H9 (cell line): ENCODE data around the gene PCNX2. TPM values are rescaled to one million over a fixed set of nuclear protein-coding genes. Genes with fewer than 3 reads are reported as not detected.

ENCODE experiments used
- DNase-seq: peaks from one replicate; pipeline ENCODE4 v3.0.0-alpha.2; 2017
- H2AFZ ChIP-seq: one replicate; pipeline ENCODE4 v1.6.1; 2013; ENCODE audit warnings: mild to moderate bottlenecking, low read length, control low read depth, moderate library complexity
- H2AK5ac ChIP-seq: 2 replicates; pipeline ENCODE4 v1.6.1; 2013; ENCODE audit warnings: low read length, control low read depth, mixed read lengths; ENCODE audit not compliant: insufficient read length
- H2BK120ac ChIP-seq: one replicate; pipeline ENCODE4 v1.6.1; 2013; ENCODE audit warnings: low read depth, mild to moderate bottlenecking, low read length, control low read depth, inconsistent platforms; ENCODE audit not compliant: poor library complexity, severe bottlenecking
- H2BK12ac ChIP-seq: 2 replicates; pipeline ENCODE4 v1.6.1; 2013; ENCODE audit warnings: low read length, control low read depth, mixed read lengths, low read depth; ENCODE audit not compliant: insufficient read length
- H2BK15ac ChIP-seq: 2 replicates; pipeline ENCODE4 v1.6.1; 2013; ENCODE audit warnings: low read depth, low read length, control low read depth
- H2BK20ac ChIP-seq: one replicate; pipeline ENCODE4 v1.6.1; 2013; ENCODE audit warnings: low read depth, mild to moderate bottlenecking, low read length, control low read depth, inconsistent platforms; ENCODE audit not compliant: poor library complexity, severe bottlenecking
- H2BK5ac ChIP-seq: 2 replicates; pipeline ENCODE4 v1.6.1; 2013; ENCODE audit warnings: low read length, control low read depth, mixed read lengths; ENCODE audit not compliant: insufficient read length
- H3K14ac ChIP-seq: 2 replicates; pipeline ENCODE4 v1.6.1; 2013; ENCODE audit warnings: low read length, control low read depth; ENCODE audit not compliant: insufficient read depth
- H3K18ac ChIP-seq: 2 replicates; pipeline ENCODE4 v1.6.1; 2013; ENCODE audit warnings: low read depth, mild to moderate bottlenecking, mixed read lengths, low read length, control low read depth; ENCODE audit not compliant: insufficient read length
- H3K23ac ChIP-seq: 2 replicates; pipeline ENCODE4 v1.6.1; 2013; ENCODE audit warnings: low read length, control low read depth, mixed read lengths, low read depth; ENCODE audit not compliant: insufficient read length
- H3K23me2 ChIP-seq: 2 replicates; pipeline ENCODE4 v1.6.1; 2013; ENCODE audit warnings: low read depth, mild to moderate bottlenecking, mixed read lengths, low read length, control low read depth; ENCODE audit not compliant: insufficient read length, poor library complexity, severe bottlenecking
- H3K27ac ChIP-seq: 2 replicates; pipeline ENCODE4 v1.5.1; 2013; ENCODE audit warnings: low read length, control low read depth, mixed read lengths, low read depth; ENCODE audit not compliant: insufficient read length
- H3K27me3 ChIP-seq: 2 replicates; pipeline ENCODE4 v1.6.1; 2013; ENCODE audit warnings: low read length, control low read depth, inconsistent platforms; ENCODE audit not compliant: insufficient read depth
- H3K4ac ChIP-seq: 2 replicates; pipeline ENCODE4 v1.6.1; 2013; ENCODE audit warnings: low read depth, mild to moderate bottlenecking, control low read depth, inconsistent platforms, low read length, moderate library complexity
- H3K4me1 ChIP-seq: 2 replicates; pipeline ENCODE4 v1.6.1; 2013; ENCODE audit warnings: low read length, control low read depth, inconsistent platforms; ENCODE audit not compliant: insufficient read depth
- H3K4me2 ChIP-seq: 2 replicates; pipeline ENCODE4 v1.6.1; 2013; ENCODE audit warnings: low read length, control low read depth, mixed read lengths; ENCODE audit not compliant: insufficient read length, insufficient read depth
- H3K56ac ChIP-seq: 2 replicates; pipeline ENCODE4 v1.6.1; 2013; ENCODE audit warnings: low read depth, mild to moderate bottlenecking, mixed read lengths, low read length, control low read depth; ENCODE audit not compliant: insufficient read length
- H3K79me1 ChIP-seq: 2 replicates; pipeline ENCODE4 v1.6.1; 2013; ENCODE audit warnings: low read depth, mild to moderate bottlenecking, moderate library complexity, low read length, control low read depth, inconsistent platforms; ENCODE audit not compliant: insufficient read depth, poor library complexity, severe bottlenecking
- H3K79me2 ChIP-seq: 2 replicates; pipeline ENCODE4 v1.6.1; 2013; ENCODE audit warnings: low read length, control low read depth, inconsistent platforms; ENCODE audit not compliant: insufficient read depth
- H3K9ac ChIP-seq: 2 replicates; pipeline ENCODE4 v1.6.1; 2013; ENCODE audit warnings: low read length, control low read depth, mixed read lengths; ENCODE audit not compliant: insufficient read length; ENCODE audit errors: extremely low read depth
- H3K9me3 ChIP-seq: one replicate; pipeline ENCODE4 v1.6.1; 2013; ENCODE audit warnings: low read depth, low read length, inconsistent platforms; ENCODE audit not compliant: control insufficient read depth
- H3T11ph ChIP-seq: one replicate; pipeline ENCODE4 v1.6.1; 2013; ENCODE audit warnings: mild to moderate bottlenecking, low read length, control low read depth, inconsistent platforms
- H4K20me1 ChIP-seq: one replicate; pipeline ENCODE4 v1.6.1; 2013; ENCODE audit not compliant: control insufficient read depth, insufficient read length, insufficient read depth
- H4K5ac ChIP-seq: 2 replicates; pipeline ENCODE4 v1.6.1; 2013; ENCODE audit warnings: low read depth, mild to moderate bottlenecking, mixed read lengths, low read length, control low read depth; ENCODE audit not compliant: insufficient read length
- H4K8ac ChIP-seq: replicated peaks from 2 replicates; pipeline ENCODE4 v1.6.1; 2013; ENCODE audit warnings: low read length, control low read depth, mixed read lengths, low read depth; ENCODE audit not compliant: insufficient read length
- H4K91ac ChIP-seq: 2 replicates; pipeline ENCODE4 v1.6.1; 2013; ENCODE audit warnings: low read depth, mild to moderate bottlenecking, moderate library complexity, mixed read lengths, low read length, control low read depth; ENCODE audit not compliant: insufficient read length
- H3K27ac Mint-ChIP-seq, 3 experiments: 2 replicates in 2 of 3; 3 replicates in 1 of 3; pipeline ENCODE4 v1.8.0; 2020 to 2021; ENCODE audit warnings: mixed read lengths in 3 of 3, mild to moderate bottlenecking in 1 of 3, moderate library complexity in 1 of 3
- H3K27me3 Mint-ChIP-seq: 2 replicates; pipeline ENCODE4 v1.8.0; 2021; ENCODE audit warnings: low read depth, mild to moderate bottlenecking, moderate library complexity, mixed read lengths
- H3K36me3 Mint-ChIP-seq, 3 experiments: 2 replicates in 2 of 3; 3 replicates in 1 of 3; pipeline ENCODE4 v1.8.0; 2020 to 2021; ENCODE audit warnings: low read depth in 3 of 3, mixed read lengths in 3 of 3; ENCODE audit not compliant: insufficient read depth in 1 of 3
- H3K4me1 Mint-ChIP-seq, 2 experiments: 2 replicates each; pipeline ENCODE4 v1.8.0; 2020; ENCODE audit warnings: mixed read lengths in 2 of 2
- H3K4me3 Mint-ChIP-seq, 2 experiments: 2 replicates in 1 of 2; 3 replicates in 1 of 2; pipeline ENCODE4 v1.8.0; 2020 to 2021; ENCODE audit warnings: mild to moderate bottlenecking in 2 of 2, mixed read lengths in 2 of 2, moderate library complexity in 1 of 2
- H3K9me3 Mint-ChIP-seq, 2 experiments: 2 replicates in 1 of 2; 3 replicates in 1 of 2; pipeline ENCODE4 v1.8.0; 2020; ENCODE audit warnings: mild to moderate bottlenecking in 2 of 2, mixed read lengths in 2 of 2, moderate library complexity in 1 of 2
- CTCF ChIP-seq: fragments of 200-600 bp; sonication (generic); conservative IDR thresholded peaks from 3 replicates; pipeline ENCODE4 v1.8.0; 2021; ENCODE audit warnings: antibody characterized with exemption, mild to moderate bottlenecking
- WGBS: extraction: QIAGEN DNeasy Blood & Tissue Kit; methylation state at CpG from one replicate; pipeline ENCODE4 v1.1.7; 2013; ENCODE audit warnings: missing lambda C conversion rate, low lambda C conversion rate, mixed read lengths; ENCODE audit not compliant: insufficient read length; ENCODE audit errors: extremely low coverage; 5-methylcytosine and 5-hydroxymethylcytosine counted together
- total RNA-seq: library from RNA; stranded (reverse); gene quantifications from 2 replicates; pipeline ENCODE4 v1.2.1, GENCODE V29; 2021

The PCNX2 gene
- total RNA-seq, 1 experiment from 2014 or later: 45.1 TPM

GRCh38 chr1:233336554-233337456, 41.3 kb upstream of the PCNX2 start:
- Histone ChIP-seq H3K27me3 (no peaks in the 10 kb centered on the region), H3K27ac (no peak overlapping the region), H3K79me2 (peaks cover 21% of the 10 kb centered on the region; the same call in 1 of the 2 replicates), H4K8ac (no peak overlapping the region), H3K9ac (no peak overlapping the region), H3K4ac (no peak overlapping the region), H2BK5ac (no peak overlapping the region), H3T11ph (no peak overlapping the region), H3K4me1 (peaks cover 6% of the 10 kb centered on the region; the same call in 1 of the 2 replicates), H2BK20ac (no peak overlapping the region), H3K4me2 (no peak overlapping the region), H3K23me2 (no peaks in the 10 kb centered on the region), H2BK120ac (no peak overlapping the region), H2BK12ac (no peak overlapping the region), H2AFZ (no peak overlapping the region), H3K79me1 (no peaks in the 10 kb centered on the region), H2AK5ac (no peak overlapping the region), H4K91ac (no peak overlapping the region), H3K23ac (no peak overlapping the region), H3K9me3 (no peaks in the 10 kb centered on the region), H3K18ac (no peak overlapping the region), H4K20me1 (peaks cover 4% of the 10 kb centered on the region), H2BK15ac (no peak overlapping the region), H3K14ac (no peak overlapping the region), H3K56ac (no peak overlapping the region), H4K5ac (no peak overlapping the region)
- H3K27me3 Mint-ChIP-seq: no peaks in the 10 kb centered on the region
- no peak for DNase-seq
- H3K9me3 Mint-ChIP-seq: no peaks in the 10 kb centered on the region
- no peak overlapping the region for H3K27ac Mint-ChIP-seq
- no peak for TF ChIP-seq CTCF
- WGBS: no CpG with 5 or more reads among the region's 5 CpGs
- H3K4me3 Mint-ChIP-seq: no peak overlapping the region
- H3K4me1 Mint-ChIP-seq: peaks cover 35 to 40% of the 10 kb centered on the region in 2 experiments
- no peaks in the 10 kb centered on the region; a peak in 2 of 7 replicates for H3K36me3 Mint-ChIP-seq
